ENCODE measurements around the gene CXCR5.
A peak's percentile ranks its signal among the peaks of the same experiment; 100 is the strongest.

The CXCR5 gene

GRCh38 chr11:118870396-118871343 lies 13.0 kb upstream of the CXCR5 start:
- peak overlapping the region; percentile 95 to 99 for H3K27ac ChIP-seq
- no peaks in the 10 kb centered on the region for H3K27me3 ChIP-seq
- peak overlapping the region; percentile 34 to 37 for H3K4me3 ChIP-seq
- DNase-seq = peak; percentile 71 to 95
- H3K4me1 ChIP-seq = peaks cover 0 to 28% (median 22%) of the 10 kb centered on the region in 4 donors
- H3K9me3 ChIP-seq = no peaks in the 10 kb centered on the region
- H3K36me3 ChIP-seq = no peaks in the 10 kb centered on the region
- TF ChIP-seq, protein P1, sequence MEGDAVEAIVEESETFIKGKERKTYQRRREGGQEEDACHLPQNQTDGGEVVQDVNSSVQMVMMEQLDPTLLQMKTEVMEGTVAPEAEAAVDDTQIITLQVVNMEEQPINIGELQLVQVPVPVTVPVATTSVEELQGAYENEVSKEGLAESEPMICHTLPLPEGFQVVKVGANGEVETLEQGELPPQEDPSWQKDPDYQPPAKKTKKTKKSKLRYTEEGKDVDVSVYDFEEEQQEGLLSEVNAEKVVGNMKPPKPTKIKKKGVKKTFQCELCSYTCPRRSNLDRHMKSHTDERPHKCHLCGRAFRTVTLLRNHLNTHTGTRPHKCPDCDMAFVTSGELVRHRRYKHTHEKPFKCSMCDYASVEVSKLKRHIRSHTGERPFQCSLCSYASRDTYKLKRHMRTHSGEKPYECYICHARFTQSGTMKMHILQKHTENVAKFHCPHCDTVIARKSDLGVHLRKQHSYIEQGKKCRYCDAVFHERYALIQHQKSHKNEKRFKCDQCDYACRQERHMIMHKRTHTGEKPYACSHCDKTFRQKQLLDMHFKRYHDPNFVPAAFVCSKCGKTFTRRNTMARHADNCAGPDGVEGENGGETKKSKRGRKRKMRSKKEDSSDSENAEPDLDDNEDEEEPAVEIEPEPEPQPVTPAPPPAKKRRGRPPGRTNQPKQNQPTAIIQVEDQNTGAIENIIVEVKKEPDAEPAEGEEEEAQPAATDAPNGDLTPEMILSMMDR (IDR thresholded peaks at IDR 0.05) = peak; percentile 19 to 25
- intact Hi-C loops (cut with DNase I; ENCODE audit: low total_unique reads) = no loop called here

DNA sequence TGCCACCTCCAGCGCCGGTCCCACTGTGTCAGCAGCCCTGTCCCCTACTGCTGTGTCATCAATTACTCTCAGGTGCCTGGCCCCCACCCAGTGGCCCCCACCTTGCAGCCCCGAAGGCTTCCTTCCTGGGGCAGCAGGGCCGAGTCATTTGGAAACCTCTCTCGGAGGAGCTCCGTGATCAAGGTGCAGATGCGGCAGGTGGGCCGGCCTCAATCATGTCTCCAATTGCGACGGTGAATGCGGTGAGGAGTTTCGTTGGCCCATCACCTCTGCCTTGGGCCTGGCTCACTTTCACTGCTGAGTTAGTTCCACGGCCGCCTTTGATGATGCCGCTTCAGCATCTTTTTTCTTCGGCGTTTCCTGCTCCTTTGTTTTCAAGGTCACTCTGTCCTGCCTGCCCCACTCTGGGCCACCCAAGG lies 11.3 kb upstream of the CXCR5 start:
- peaks cover 0 to 28% (median 22%) of the 10 kb centered on the region in 4 donors for H3K4me1 ChIP-seq
- no peak for DNase-seq
- no peaks in the 10 kb centered on the region for H3K9me3 ChIP-seq
- peak overlapping the region in 1 of 2 donors; percentile 27 for H3K27ac ChIP-seq
- TF ChIP-seq, protein P1 (IDR thresholded peaks at IDR 0.05) = no peak
- intact Hi-C loops (cut with DNase I; ENCODE audit: low total_unique reads) = no loop called here
- no peaks in the 10 kb centered on the region for H3K27me3 ChIP-seq
- H3K36me3 ChIP-seq = no peaks in the 10 kb centered on the region
- H3K4me3 ChIP-seq = no peak overlapping the region

DNA sequence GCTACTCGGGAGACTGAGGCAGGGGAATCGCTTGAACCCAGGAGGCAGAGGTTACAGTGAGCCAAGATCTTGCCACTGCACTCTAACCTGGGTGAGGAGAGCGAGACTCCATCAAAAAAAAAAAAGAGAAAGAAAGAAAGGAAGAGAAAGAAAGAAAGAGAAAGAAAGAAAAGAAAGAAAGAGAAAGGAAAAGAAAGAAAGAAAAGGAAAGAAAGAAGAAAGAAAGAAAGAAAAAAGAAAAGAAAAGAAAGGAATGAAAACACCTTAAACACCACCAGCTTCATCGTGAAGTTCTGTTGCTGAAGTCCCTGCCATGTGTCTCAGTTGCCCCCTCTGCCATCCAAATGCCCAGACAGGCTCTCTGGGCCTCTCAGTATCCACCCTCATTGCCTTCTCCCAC lies 9.9 kb upstream of the CXCR5 start:
- TF ChIP-seq, protein P1 (IDR thresholded peaks at IDR 0.05) = no peak
- no peak for DNase-seq

DNA sequence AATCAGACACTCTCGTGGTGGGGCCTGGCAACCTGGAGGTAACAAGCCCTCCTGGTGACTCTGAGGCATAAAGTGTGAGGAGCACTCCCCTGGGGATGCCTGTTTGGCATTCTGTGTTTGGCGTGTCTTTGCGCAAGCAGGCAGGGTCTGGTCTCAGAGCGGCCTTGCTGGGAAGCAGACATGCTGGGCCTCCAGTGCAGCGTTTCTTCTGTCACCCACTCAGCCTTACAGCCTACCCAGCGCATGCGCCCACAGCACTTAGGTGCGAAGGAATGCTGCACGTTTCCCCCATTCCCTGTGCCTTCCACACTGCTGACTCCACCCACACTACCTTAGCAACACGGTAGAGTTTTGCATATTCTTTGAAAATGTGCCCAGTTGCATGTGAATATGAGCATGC lies 7.4 kb upstream of the CXCR5 start:
- intact Hi-C loops (cut with DNase I; ENCODE audit: low total_unique reads) = no loop called here

More for the DNA sequence above, 9.9 kb upstream of the CXCR5 start:
- peaks cover 0 to 25% (median 21%) of the 10 kb centered on the region in 4 donors for H3K4me1 ChIP-seq
- no peaks in the 10 kb centered on the region for H3K27me3 ChIP-seq
- no peak overlapping the region for H3K27ac ChIP-seq
- intact Hi-C loops (cut with DNase I; ENCODE audit: low total_unique reads) = no loop called here
- H3K4me3 ChIP-seq = no peak overlapping the region
- no peaks in the 10 kb centered on the region for H3K9me3 ChIP-seq
- H3K36me3 ChIP-seq = no peaks in the 10 kb centered on the region

DNA sequence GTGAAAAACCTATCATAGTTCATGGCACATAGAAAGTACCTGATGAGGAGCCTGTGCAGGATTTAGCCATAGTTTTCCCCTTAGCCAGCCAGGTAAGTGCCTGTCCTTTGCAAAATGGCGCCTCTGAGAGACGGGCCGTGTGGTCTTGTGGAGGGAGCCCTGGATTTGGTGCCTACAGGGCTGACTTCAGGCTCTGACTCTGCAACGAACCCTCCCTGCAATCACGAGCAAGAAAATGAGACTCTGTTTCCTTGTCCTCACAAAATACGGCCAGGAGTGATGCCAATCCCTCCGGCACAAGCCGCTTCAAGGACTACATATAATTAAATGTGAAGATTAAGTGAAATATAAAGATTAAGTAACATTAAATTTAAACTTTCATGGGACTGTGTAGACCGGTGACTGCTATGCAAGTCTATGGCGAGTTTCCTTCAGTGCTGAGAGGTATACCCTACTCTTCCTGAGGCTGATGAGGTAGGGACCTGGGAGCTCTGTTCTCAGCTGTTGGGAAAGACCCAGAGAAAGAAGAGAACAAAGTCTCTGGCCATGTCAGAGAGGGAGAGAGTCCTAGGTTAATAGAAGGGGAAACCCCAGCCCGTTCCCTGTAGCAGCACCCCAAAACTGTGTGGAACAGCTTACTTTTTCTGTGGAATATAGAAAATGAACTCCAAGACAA lies 6.1 kb upstream of the CXCR5 start:
- intact Hi-C loops (cut with DNase I; ENCODE audit: low total_unique reads) = no loop called here
- TF ChIP-seq, protein P1 (IDR thresholded peaks at IDR 0.05) = no peak
- Histone ChIP-seq H3K36me3 (no peaks in the 10 kb centered on the region), H3K27me3 (no peaks in the 10 kb centered on the region), H3K9me3 (no peaks in the 10 kb centered on the region), H3K4me1 (peaks cover 0 to 7% (median 0%) of the 10 kb centered on the region in 4 donors), H3K27ac (no peak overlapping the region), H3K4me3 (no peak overlapping the region)
- DNase-seq = no peak

More for the DNA sequence above, 7.4 kb upstream of the CXCR5 start:
- Histone ChIP-seq H3K36me3 (no peaks in the 10 kb centered on the region), H3K4me3 (no peak overlapping the region), H3K27me3 (no peaks in the 10 kb centered on the region), H3K27ac (no peak overlapping the region), H3K9me3 (no peaks in the 10 kb centered on the region), H3K4me1 (peaks cover 0 to under 1% (median 0%) of the 10 kb centered on the region in 4 donors)
- TF ChIP-seq, protein P1 (IDR thresholded peaks at IDR 0.05) = no peak
- DNase-seq = no peak

All from tibial artery (tissue), 4 donors.